ENCODE results near the gene ITPKC.

The ITPKC gene

GRCh38 chr19:40685016-40685526 lies 31.8 kb upstream of the ITPKC start:
- no peak overlapping the region for H3K4me3 ChIP-seq (ENCODE audit: control insufficient read depth, low read depth, low read length)
- TF ChIP-seq, protein P1, sequence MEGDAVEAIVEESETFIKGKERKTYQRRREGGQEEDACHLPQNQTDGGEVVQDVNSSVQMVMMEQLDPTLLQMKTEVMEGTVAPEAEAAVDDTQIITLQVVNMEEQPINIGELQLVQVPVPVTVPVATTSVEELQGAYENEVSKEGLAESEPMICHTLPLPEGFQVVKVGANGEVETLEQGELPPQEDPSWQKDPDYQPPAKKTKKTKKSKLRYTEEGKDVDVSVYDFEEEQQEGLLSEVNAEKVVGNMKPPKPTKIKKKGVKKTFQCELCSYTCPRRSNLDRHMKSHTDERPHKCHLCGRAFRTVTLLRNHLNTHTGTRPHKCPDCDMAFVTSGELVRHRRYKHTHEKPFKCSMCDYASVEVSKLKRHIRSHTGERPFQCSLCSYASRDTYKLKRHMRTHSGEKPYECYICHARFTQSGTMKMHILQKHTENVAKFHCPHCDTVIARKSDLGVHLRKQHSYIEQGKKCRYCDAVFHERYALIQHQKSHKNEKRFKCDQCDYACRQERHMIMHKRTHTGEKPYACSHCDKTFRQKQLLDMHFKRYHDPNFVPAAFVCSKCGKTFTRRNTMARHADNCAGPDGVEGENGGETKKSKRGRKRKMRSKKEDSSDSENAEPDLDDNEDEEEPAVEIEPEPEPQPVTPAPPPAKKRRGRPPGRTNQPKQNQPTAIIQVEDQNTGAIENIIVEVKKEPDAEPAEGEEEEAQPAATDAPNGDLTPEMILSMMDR (IDR thresholded peaks at IDR 0.05; ENCODE audit: control insufficient read depth, insufficient read depth, low read depth, low read length, missing control alignments) = no peak
- DNase-seq (ENCODE audit: low read depth) = no peak

GRCh38 chr19:40685563-40685962 lies 31.3 kb upstream of the ITPKC start:
- TF ChIP-seq, protein P1 (IDR thresholded peaks at IDR 0.05; ENCODE audit: control insufficient read depth, insufficient read depth, low read depth, low read length, missing control alignments) = no peak
- H3K4me3 ChIP-seq (ENCODE audit: control insufficient read depth, low read depth, low read length) = no peak overlapping the region
- DNase-seq (ENCODE audit: low read depth) = no peak

- TF ChIP-seq, protein P1 (IDR thresholded peaks at IDR 0.05; ENCODE audit: control insufficient read depth, insufficient read depth, low read depth, low read length, missing control alignments) = no peak
- H3K4me3 ChIP-seq (ENCODE audit: control insufficient read depth, low read depth, low read length) = no peak overlapping the region
- no peak for DNase-seq (ENCODE audit: low read depth)
These were observed 29.9 kb upstream of the ITPKC start for GRCh38 chr19:40686882-40687524.

DNA sequence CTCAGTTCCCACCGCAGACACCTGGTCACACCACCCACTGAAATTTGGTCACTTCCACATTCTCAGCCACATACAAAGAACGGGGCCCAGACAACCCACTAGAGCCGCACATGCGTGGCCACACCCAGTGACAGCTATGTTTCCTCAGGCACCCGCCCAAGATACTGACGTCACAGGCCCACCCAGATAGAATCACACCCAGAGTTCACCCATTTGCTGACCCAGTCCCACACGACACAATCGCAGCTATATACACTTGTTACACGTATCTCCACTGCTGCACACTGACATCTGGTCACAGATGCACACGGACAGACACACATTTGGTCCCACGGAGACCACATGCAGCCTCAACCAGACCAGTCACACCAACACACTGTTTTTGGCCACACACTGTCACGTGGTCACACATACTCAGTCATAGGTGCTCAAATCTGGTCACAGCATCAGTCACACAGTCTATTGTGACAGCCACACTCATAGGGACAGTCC lies 29.3 kb upstream of the ITPKC start:
- no peak for DNase-seq (ENCODE audit: low read depth)
- H3K4me3 ChIP-seq (ENCODE audit: control insufficient read depth, low read depth, low read length) = no peak overlapping the region
- TF ChIP-seq, protein P1 (IDR thresholded peaks at IDR 0.05; ENCODE audit: control insufficient read depth, insufficient read depth, low read depth, low read length, missing control alignments) = no peak

DNA sequence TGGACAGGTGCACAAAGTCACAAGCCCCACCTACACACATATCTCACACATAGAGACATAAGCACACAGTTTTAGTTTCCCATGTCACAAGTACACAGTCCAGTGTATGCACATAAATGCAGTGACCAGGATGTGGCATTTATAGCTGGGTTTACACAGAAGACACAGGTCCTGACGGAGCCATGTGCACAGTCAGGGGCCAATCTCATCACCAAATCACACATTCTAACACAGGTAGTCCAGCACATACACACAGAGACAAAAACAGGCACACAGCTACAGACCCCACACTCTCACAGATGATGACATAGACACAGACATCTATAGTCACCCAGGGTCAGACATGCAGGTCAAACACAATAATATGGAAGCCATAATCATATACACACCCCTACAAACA lies 28.6 kb upstream of the ITPKC start:
- TF ChIP-seq, protein P1 (IDR thresholded peaks at IDR 0.05; ENCODE audit: control insufficient read depth, insufficient read depth, low read depth, low read length, missing control alignments) = no peak
- H3K4me3 ChIP-seq (ENCODE audit: control insufficient read depth, low read depth, low read length) = no peak overlapping the region
- DNase-seq (ENCODE audit: low read depth) = no peak

GRCh38 chr19:40688987-40689338 lies 27.9 kb upstream of the ITPKC start:
- no peak for DNase-seq (ENCODE audit: low read depth)
- H3K4me3 ChIP-seq (ENCODE audit: control insufficient read depth, low read depth, low read length) = peak overlapping the region; percentile 86
- TF ChIP-seq, protein P1 (IDR thresholded peaks at IDR 0.05; ENCODE audit: control insufficient read depth, insufficient read depth, low read depth, low read length, missing control alignments) = no peak
